Glomerular visceral epithelial cell (primary cell): ENCODE measurements around the gene MIAT.
A peak's percentile ranks its signal among the peaks of the same experiment; 100 is the strongest.
"Not testable (repeated sequence)": the region's sequence is repeated elsewhere in the genome, so short reads cannot be mapped to it uniquely, and the experiment has no call there.

Experiments
- DNase-seq: peaks from one replicate; pipeline ENCODE4 v3.0.0-alpha.2; 2016; ENCODE audit errors: extremely low spot score

Gene MIAT

GRCh38 chr22:26697151-26697550 lies 39.8 kb downstream of the MIAT start:
- DNase-seq = no peak

DNA sequence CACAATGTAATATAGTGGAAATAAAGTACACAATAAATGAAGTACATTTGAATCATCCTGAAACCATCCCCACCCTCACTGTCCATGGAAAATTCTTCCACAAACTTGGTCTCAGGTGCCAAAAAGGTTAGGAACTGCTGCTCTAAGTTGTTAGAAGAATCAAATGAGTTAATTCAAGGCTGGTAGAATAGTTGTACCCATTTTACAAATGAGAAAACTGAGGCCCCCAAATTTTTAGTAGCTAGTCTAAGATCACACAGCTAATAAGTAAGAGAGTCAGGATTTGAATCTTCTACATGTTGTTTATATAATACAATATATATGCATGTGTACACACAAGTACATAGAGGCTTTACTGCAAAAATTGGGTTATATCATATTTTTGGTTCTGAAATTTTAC lies 43.1 kb downstream of the MIAT start:
- no peak for DNase-seq

DNA sequence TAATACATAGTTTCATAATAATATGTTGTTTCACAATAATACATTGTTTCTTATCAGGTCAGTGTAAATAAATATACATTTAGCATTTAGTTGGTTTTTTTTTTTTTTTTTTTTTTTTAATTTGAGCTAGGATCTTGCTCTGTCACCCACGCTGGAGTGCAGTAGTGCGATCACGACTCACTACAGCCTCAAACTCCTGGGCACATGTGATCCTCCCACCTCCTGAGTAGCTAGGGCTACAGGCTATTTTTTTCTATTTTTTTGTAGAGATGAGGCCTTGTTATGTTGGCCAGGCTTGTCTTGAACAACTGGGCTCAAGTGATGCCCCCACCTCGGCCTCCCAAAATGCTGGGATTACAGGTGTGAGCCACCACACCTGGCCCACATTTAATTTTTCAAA lies 43.5 kb downstream of the MIAT start:
- no peak for DNase-seq

DNA sequence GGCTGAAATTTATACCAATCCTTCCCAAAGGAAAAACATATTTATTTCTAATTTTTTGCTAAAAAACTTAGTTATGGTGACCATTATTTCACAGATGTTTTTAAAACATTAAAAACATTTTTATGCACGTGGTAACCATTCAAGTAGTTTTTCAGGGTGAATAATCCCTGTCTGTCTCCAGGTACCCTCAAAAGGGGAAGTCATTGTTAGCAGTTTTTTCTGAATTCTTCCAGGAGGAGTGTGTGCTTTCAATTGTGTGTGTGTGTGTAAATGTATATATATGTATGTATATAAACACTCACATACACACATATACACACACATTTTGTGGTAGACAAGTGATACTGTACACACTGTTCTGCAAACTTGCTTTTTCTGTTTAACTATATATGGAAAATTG lies 43.9 kb downstream of the MIAT start:
- DNase-seq = no peak

DNA sequence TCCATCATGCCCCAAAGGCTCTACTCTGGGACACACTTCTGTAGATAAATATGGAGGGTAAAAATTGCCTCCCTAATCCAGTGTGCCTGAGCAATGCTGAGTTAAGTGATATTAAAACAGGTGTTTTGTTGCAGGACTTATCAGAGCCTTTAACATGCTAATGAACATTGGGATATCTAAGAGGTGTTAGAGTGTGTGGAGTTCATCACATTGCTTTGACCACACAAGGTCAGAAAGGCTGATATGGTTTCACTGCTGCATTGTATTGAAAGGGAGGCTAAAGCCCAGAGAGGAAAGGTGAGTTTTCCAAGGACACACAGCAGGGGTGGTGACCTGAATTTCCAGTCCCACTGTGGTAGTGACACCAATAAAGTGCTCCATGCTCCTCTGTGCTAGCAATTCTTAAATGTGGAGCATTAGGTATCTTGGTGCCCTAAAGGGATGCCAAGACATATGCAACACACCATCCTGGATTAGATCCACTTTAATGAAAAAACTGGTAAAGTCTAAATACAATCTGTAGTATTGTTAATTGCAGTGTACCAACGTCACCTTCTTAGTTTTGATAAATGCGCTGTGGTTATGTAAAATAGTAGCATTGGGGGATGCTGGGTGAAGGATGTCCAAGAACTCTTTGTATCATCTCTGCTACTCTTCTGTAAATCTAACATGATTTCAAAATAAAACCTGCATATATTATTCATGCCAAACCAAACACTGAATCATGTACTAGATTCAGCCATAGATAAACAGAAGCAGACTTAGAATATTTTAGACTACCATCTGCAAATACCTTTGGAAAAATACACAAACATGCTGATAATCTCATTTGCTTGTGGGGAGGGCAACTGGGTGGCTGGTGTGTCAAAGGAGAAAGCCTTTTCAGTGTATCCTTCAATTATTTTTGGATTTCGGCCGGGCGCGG lies 45.8 kb downstream of the MIAT start:
- DNase-seq = no peak

- DNase-seq = not testable (repeated sequence)
Observed at GRCh38 chr22:26705379-26705778, 48.0 kb downstream of the MIAT start.

GRCh38 chr22:26707090-26707489 lies 49.7 kb downstream of the MIAT start:
- no peak for DNase-seq

GRCh38 chr22:26707581-26707980 lies 50.2 kb downstream of the MIAT start:
- DNase-seq = peak; percentile 40

DNA sequence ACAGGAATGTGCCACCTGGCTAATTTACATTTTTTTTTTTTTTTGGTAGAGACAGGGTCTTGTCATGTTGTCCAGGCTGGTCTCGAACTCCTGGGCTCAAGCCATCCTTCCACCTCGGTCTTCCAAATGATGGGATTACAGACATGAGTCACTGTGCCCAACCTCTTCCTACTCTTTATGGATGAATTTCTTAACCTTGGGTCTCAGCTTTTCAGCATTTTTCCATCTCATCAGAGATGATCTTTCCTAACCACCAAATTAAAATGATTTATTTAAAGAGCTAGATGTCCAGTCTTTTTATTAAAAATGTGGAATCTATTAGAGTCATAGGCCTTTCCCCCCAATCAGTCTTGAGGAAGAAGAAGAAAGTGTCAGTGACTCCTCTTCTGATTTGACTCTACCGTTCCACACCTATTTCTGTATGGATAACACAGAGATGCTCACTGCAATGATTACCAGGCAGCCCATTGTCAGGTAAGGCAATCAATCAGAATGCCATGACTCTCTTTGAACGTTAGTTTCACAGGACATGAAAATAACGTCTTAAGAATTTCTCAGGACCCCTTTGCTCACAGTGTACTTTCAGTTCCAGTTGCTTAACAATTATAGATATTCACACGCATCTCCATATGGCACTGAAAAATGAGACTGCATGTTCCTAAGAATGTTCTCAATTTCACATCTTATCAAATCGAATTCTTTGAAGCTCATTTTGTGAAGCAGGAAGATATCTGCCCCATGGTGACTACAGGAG lies 51.0 kb downstream of the MIAT start:
- no peak for DNase-seq

DNA sequence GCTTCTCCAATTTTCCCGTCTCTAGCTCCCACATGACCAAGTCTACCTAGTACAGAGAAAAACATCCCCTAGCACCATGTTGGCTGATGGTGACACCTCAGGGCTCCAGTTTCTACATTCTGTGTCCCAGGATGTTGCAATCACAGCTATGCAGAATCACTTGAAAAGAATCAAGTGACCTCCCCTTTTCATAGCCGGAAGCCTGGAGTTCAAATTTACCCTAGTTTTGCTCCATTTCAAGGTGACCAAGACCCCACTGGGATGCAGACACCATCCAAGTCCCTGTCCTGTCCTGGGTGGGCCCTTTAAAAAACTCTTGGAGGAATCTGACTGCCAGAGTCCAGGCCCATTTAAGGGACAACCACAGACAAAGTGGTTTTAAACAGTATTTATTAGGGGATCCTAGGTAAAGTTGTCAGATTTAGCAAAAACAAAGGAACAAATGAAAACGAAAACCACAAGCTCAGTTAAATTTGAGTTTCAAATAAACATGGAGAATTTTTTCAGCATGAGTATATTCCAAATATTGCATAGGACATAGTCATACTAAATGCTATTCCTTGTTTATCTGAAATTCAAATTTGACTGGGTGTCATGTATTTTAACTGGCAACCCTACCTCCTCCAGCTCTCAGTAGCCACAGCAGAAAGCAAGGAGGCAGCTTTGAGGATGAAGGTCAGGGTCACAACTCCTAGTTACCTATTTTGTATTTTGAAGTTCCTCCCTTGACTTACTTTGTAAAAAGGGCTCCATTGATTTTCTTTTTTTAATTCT lies 52.4 kb downstream of the MIAT start:
- no peak for DNase-seq

DNA sequence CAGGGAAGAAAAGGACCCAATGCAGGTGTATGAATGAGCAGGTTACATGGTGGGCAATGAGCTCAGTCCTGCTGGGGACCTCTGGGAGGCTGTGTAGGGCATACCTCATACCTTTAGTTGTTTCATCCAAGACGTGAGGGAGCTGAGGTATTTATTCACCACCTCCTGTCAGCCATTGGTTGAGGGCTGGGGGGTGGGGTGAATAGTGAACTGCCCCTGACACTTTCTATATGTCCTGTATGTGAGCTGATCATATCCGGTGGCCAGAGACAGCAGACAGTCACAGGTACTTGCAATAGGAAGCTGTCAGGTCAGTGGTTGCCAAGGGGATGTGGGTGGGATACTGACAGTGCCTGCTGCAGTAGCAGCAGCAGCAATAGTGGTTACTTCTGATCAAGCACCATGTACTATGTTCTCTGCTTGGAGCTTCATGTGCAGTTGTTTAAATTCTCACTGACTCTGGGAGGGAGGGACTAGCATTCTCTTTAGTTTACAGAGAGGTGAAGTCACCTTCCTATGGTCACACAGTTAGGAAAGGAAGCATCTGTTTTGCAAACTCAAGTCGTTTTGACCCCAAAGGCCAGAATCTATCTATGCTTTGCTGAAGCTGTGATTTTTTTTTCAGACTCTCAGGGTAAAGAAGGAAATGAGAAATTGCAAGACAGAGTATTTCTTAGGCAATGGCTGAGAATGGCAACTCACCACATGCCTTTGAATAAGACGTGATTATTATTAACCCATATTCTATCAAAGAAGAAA lies 54.0 kb downstream of the MIAT start:
- DNase-seq = no peak

- DNase-seq = no peak
Observed at GRCh38 chr22:26712158-26712557, 54.8 kb downstream of the MIAT start.

DNA sequence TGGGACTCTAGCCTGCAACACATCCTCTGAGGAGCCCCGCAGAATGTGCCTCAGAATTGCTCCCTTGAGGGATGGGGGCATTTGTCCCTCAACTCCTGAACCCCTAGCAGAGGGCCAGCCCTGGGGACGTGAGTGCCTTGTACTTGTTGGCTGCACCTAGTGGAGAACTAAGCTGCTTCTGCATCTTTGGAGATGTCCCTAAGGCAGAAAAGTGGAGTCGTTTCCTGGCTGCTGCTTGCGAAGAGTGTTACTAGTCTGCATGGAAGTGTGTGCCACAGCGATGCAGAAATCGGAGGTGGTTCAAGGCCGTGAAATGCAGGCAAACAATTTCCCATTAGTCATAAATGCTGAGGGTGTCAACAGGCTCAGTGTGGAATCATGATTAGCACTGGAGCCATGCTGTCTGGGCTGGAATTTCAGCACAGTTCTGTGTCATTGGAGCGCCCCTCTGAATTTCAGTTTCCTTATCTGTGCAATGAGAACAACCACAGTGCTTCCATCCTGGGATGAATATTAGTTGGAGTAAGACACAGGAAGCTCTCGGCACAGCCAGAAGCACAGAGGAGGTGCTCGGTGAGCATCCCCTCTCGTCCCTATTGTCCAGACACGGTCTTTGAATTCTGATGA lies 56.5 kb downstream of the MIAT start:
- peak; percentile 53 for DNase-seq

DNA sequence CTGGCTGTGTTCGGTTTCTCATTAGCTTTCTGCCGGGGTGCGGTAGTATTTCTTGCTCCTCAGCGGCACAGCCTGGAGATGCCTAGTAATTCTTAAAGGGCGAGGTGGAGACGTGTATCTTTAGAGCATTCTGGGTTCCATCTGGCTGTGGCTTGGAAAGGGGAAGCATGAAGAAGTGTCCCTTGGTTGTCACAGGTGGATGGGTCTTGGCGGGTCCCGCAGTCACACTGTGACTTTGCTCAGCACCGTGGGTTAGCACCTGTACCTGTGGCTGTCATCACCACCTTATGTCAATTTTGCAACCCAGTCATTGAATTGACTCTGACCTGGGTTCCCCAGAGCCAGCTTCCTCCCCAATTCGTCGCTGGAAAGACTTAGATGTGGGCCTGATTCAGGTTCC lies 57.6 kb downstream of the MIAT start:
- no peak for DNase-seq

- DNase-seq = no peak
Observed at GRCh38 chr22:26715392-26715936, 58.1 kb downstream of the MIAT start.

- no peak for DNase-seq
Observed at GRCh38 chr22:26718488-26718887, 61.1 kb downstream of the MIAT start.

- DNase-seq = peak; percentile 95
Observed at GRCh38 chr22:26718905-26719304, 61.5 kb downstream of the MIAT start.

GRCh38 chr22:26722159-26722558 lies 64.8 kb downstream of the MIAT start:
- no peak for DNase-seq

GRCh38 chr22:26724414-26724813 lies 67.0 kb downstream of the MIAT start:
- no peak for DNase-seq

GRCh38 chr22:26725012-26725676 lies 67.8 kb downstream of the MIAT start:
- DNase-seq = no peak
